ENCODE measurements around the gene KDM2A.

The KDM2A gene

DNA sequence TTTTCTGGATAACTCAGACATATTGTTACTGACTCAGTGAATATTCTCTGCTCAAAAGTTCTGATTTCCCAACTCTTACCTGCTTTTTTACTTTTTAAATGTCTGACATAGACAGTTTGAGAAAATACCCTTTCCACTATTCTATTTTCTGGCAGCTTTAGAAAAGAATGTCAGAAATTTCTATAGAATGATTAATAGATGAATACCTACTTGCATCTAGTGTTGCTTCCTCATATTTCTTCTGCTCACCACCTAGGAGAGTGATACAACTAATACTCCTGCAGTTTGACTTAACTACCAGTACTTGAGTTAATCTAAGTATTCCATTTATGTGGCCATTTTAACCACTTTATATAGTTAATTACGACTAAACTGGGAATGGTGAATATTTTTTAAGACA lies 55.2 kb downstream of the KDM2A start:
- TF ChIP-seq, protein P1, sequence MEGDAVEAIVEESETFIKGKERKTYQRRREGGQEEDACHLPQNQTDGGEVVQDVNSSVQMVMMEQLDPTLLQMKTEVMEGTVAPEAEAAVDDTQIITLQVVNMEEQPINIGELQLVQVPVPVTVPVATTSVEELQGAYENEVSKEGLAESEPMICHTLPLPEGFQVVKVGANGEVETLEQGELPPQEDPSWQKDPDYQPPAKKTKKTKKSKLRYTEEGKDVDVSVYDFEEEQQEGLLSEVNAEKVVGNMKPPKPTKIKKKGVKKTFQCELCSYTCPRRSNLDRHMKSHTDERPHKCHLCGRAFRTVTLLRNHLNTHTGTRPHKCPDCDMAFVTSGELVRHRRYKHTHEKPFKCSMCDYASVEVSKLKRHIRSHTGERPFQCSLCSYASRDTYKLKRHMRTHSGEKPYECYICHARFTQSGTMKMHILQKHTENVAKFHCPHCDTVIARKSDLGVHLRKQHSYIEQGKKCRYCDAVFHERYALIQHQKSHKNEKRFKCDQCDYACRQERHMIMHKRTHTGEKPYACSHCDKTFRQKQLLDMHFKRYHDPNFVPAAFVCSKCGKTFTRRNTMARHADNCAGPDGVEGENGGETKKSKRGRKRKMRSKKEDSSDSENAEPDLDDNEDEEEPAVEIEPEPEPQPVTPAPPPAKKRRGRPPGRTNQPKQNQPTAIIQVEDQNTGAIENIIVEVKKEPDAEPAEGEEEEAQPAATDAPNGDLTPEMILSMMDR (IDR thresholded peaks at IDR 0.05; ENCODE audit: poor library complexity, severe bottlenecking): no peak
- Histone ChIP-seq H3K36me3 (ENCODE audit: low read depth) (peaks cover 6% of the 10 kb centered on the region; the same call in 1 of the 2 replicates), H3K27ac (ENCODE audit: poor library complexity, severe bottlenecking) (peak overlapping the region; percentile 53), H3K4me1 (ENCODE audit: insufficient read depth, poor library complexity, severe bottlenecking) (peaks cover 9% of the 10 kb centered on the region), H3K27me3 (ENCODE audit: insufficient read depth, poor library complexity, severe bottlenecking) (no peaks in the 10 kb centered on the region), H3K4me3 (ENCODE audit: severe bottlenecking) (no peak overlapping the region), H3K9me3 (ENCODE audit: severe bottlenecking) (no peaks in the 10 kb centered on the region)
- ATAC-seq (ENCODE audit: low read depth) (peak; percentile 72), DNase-seq (ENCODE audit: low spot score) (no peak)

DNA sequence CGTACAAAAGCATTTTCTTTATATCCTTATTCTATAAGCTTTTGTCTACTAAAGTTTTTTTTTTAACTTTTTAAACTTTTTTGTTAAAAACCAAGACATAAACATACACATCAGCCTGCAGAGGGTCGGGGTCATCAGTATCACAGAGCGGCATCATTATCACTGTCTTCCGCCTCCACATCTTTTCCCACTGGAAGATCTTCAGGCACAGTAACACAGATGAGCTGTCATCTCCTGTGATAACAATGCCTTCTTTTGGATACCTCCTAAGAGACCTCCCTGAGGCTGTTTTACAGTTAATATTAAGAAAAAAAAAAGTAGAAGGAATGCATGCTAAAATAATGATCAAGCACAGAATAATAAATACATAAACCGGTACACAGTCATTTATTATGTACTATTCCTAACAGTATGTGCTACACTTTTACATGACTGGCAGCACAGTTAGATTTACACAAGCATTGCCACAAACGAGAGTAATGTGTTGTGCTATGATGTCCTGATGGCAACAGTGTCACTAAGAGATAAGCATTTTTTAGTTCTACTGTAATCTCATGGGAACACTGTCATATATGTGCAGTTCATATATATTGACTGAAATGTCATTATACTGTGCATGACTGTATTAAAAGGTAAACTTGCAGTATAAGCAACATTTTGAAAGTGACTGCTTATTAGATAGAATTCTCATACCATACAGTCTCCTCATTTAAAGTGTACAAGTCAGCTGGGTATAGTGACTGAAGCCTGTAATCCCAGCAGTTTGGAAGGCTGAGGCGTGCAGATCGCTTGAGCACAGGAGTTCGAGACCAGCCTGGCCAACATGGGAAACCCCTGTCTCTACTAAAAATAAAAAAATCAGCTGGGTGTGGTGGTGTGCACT lies 58.6 kb downstream of the KDM2A start:
- TF ChIP-seq, protein P1 (IDR thresholded peaks at IDR 0.05; ENCODE audit: poor library complexity, severe bottlenecking): no peak
- H3K4me3 ChIP-seq (ENCODE audit: severe bottlenecking): no peak overlapping the region
- ATAC-seq (ENCODE audit: low read depth): no peak
- H3K36me3 ChIP-seq (ENCODE audit: low read depth): peaks cover 37% of the 10 kb centered on the region
- no peak for DNase-seq (ENCODE audit: low spot score)
- no peak overlapping the region for H3K27ac ChIP-seq (ENCODE audit: poor library complexity, severe bottlenecking)
- H3K4me1 ChIP-seq (ENCODE audit: insufficient read depth, poor library complexity, severe bottlenecking): peaks cover 9% of the 10 kb centered on the region
- no peaks in the 10 kb centered on the region for H3K9me3 ChIP-seq (ENCODE audit: severe bottlenecking)
- H3K27me3 ChIP-seq (ENCODE audit: insufficient read depth, poor library complexity, severe bottlenecking): no peaks in the 10 kb centered on the region

DNA sequence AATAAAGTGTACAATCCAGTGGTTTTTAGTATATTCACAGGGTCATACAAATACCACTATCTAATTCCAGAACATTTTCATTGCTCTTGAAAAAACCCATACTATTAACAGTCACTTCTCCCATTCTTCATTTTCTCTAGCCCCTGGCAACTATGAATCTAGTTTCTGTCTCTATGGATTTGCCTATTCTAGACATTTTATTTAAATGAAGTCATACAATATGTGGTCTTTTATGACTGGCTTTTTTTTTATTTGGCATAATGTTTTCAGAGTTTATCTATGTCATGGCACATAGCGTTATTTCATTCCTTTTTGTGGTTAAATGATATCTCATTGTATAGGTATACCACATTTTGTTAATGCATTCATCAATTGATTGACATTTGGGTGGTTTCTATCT lies 59.4 kb downstream of the KDM2A start:
- TF ChIP-seq, protein P1 (IDR thresholded peaks at IDR 0.05; ENCODE audit: poor library complexity, severe bottlenecking): no peak
- Histone ChIP-seq H3K4me1 (ENCODE audit: insufficient read depth, poor library complexity, severe bottlenecking) (peaks cover 9% of the 10 kb centered on the region), H3K36me3 (ENCODE audit: low read depth) (peaks cover 44% of the 10 kb centered on the region), H3K27ac (ENCODE audit: poor library complexity, severe bottlenecking) (no peak overlapping the region), H3K4me3 (ENCODE audit: severe bottlenecking) (no peak overlapping the region), H3K9me3 (ENCODE audit: severe bottlenecking) (no peaks in the 10 kb centered on the region), H3K27me3 (ENCODE audit: insufficient read depth, poor library complexity, severe bottlenecking) (no peaks in the 10 kb centered on the region)
- ATAC-seq (ENCODE audit: low read depth) (no peak), DNase-seq (ENCODE audit: low spot score) (no peak)

DNA sequence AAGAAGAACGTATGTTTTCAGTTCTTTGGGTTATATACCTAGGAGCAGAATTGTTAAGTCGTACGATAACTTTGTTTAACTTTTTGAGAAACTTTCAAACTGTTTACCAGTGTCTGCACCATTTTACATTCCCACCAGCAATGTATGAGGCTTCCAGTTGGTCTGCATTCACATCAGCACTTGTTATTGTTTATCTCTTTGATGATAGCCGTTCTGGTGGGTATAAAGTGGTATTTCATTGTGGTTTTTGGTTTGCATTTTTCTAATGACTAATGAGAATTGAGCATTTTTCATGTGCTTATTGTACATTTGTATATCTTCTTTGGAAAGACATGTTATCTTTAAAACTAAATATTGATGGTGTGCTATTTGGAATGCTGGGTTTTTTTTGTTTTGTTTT lies 59.8 kb downstream of the KDM2A start:
- TF ChIP-seq, protein P1 (IDR thresholded peaks at IDR 0.05; ENCODE audit: poor library complexity, severe bottlenecking): no peak
- H3K36me3 ChIP-seq (ENCODE audit: low read depth): peaks cover 48% of the 10 kb centered on the region

More for the DNA sequence above, 59.8 kb downstream of the KDM2A start:
- no peak overlapping the region for H3K27ac ChIP-seq (ENCODE audit: poor library complexity, severe bottlenecking)
- H3K4me1 ChIP-seq (ENCODE audit: insufficient read depth, poor library complexity, severe bottlenecking): peaks cover 8% of the 10 kb centered on the region
- ATAC-seq (ENCODE audit: low read depth) (no peak), DNase-seq (ENCODE audit: low spot score) (no peak)
- H3K27me3 ChIP-seq (ENCODE audit: insufficient read depth, poor library complexity, severe bottlenecking): no peaks in the 10 kb centered on the region
- H3K4me3 ChIP-seq (ENCODE audit: severe bottlenecking): no peak overlapping the region
- H3K9me3 ChIP-seq (ENCODE audit: severe bottlenecking): no peaks in the 10 kb centered on the region

Data from RWPE2 (cell line).